GM12872 (cell line): Measurements from ENCODE around the gene SEMA4F.

Experiments
- TF ChIP-seq, protein P1 (sequence below): IDR thresholded peaks from 3 replicates; pipeline ENCODE4 v1.5.1; 2011; ENCODE audit warnings: low read depth, mild to moderate bottlenecking, low read length, moderate library complexity; ENCODE audit not compliant: insufficient read depth

Gene SEMA4F

DNA sequence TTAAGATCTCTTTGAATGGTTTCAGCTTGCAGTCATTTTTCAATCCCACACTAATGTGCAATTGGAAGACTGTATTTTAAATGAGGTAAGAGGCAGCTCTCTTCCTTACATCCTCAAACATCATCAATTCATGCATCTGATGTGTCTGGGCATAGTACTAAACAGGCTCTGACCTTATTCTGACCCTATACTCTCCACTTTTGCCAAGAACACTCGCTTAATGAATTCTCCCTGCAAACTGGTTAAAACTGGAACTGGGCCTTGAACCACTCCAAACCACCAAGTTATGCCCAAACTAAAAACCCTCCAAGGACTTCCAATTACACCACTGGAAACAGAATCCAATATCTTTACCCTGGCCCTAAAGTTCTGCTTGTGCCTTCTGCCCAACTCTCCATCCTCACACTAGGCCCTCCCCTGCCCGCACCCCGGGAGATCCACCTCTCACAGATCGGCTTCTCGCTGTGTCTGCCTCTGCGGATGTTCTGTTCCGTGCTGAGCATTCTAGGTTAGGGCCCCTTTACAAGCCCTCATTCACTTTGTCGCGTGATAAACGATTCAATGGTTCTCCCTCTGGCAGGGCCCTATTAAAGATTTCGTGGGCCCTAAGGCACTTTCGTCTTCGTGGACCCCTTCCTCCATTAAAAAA lies 7.1 kb upstream of the SEMA4F start:
- TF ChIP-seq, protein P1, sequence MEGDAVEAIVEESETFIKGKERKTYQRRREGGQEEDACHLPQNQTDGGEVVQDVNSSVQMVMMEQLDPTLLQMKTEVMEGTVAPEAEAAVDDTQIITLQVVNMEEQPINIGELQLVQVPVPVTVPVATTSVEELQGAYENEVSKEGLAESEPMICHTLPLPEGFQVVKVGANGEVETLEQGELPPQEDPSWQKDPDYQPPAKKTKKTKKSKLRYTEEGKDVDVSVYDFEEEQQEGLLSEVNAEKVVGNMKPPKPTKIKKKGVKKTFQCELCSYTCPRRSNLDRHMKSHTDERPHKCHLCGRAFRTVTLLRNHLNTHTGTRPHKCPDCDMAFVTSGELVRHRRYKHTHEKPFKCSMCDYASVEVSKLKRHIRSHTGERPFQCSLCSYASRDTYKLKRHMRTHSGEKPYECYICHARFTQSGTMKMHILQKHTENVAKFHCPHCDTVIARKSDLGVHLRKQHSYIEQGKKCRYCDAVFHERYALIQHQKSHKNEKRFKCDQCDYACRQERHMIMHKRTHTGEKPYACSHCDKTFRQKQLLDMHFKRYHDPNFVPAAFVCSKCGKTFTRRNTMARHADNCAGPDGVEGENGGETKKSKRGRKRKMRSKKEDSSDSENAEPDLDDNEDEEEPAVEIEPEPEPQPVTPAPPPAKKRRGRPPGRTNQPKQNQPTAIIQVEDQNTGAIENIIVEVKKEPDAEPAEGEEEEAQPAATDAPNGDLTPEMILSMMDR = no peak

DNA sequence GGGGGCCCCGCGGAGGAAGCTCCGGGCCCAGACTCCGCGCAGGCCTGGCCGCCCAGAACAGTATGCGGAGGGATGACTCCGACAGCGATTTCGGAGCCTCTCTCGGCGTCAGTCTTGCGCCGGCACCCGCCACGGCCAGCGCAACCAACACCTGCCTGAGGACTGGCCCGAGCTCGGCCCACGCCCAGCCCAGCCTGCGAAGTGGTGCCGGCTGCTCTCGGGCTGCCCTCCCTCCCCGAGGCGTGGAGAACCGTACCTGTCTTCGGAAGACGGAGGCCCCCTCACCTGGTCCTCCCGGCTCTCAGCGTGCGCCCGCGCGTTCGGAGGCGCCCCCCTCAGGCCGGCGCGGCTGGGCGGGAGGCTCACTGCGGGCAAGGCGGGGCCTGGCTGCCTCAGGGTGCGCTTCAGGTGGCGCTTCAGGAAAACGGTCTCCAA lies 6.0 kb upstream of the SEMA4F start, which contains the start of gene M1AP:
TSS of gene M1AP (minus strand) at position 322 of the 435 bp plus-strand sequence. CDS start 8,055 bp downstream, outside the sequence.
- TF ChIP-seq, protein P1 = no peak

DNA sequence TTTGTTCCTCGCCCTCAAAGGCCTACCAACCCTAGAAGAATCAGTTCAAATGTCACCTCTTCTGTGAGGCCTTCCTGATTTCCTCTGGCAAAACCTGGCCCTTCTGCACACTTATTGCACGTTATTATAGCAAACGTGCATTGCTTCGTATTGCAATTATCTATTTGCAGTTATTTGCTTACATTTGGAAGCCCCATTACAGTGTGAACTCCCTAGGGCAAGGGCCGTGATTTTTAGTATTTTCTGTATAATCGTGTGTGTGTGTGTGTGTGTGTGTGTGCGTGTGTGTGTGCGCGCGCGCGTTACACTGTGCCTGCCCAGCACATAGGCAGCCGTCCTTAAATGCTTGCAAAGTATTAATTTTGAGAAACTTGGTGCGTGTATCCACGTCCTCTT lies 460 bp upstream of the SEMA4F start:
- TF ChIP-seq, protein P1 = no peak

DNA sequence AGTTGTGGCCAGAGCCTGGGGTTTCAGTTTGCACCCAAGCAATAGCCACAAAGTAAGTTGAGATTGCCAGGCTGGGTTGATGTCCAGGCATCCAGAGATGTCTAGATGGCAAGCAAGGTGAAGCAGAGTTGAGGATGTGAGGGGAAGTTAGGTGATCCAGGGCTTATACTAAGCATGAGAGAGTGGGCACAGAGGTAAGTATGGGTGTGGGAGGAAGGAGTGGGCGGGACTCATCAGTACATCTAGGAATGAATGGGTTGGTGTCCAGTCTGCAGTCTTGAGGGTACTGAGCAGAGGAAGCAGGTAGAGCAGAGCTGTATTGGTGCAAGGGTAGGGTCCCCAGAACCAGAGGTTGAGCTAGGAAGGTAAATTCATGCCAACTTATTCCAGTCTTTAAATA lies 1.5 kb downstream of the SEMA4F start:
- TF ChIP-seq, protein P1 = no peak

DNA sequence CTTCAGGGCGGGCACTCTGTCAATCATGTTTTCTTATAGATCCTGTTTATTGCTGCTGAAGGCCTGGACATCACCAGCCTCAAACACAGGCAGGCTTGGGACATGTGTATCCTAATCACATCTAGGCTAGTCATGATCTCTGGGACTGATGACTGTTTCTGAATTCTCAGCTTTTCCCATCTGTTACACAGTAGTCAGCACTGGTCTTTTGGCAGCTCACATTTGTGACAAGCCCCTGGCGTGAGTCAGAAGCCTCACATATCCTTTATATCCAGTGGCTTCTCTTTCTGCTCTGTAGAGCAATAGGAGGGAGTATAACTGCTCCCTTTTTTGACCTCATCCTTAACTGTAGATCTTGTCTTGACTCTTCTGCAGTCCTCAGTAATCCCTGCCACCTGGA lies 4.5 kb downstream of the SEMA4F start:
- TF ChIP-seq, protein P1 = no peak

DNA sequence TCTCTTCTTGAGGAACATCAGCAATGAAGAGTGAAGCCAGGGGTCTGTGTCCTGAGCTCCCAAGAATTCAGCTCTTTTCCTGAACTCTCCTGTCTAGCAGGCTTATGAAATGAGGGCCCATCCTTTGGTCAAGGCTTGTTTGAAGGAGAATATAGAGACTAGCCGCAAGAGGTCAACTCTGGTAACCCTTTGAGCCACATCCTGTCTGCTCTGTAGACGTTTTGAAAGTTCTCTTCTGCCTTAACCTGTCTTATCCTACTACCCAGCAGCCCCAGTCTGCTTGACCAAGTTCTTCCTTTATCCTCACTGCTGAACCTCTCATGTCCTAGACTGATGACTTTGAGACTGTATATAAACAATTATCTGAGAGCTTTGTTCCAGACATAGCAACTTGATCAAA lies 5.4 kb downstream of the SEMA4F start:
- TF ChIP-seq, protein P1 = no peak

DNA sequence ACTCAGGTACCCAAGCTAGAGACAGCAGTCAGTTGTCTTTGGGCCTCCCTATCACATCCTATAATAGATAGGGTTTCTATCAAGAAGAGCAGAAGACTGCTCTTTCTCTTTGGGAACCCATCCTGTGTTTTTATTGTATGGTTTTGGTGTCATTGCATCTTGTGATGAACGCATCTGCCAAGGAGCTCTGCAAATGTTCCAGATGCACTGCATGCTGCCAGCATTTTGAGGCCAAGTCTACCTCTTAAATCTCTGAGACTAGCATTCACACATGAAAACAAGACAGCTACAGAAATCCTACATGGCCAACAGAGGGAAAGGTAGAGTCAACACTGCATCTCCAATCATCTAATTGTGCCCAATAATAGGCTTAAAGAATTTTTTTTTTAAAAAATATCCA lies 14.0 kb downstream of the SEMA4F start:
- TF ChIP-seq, protein P1 = no peak
